Smooth muscle cell of the brain vasculature (primary cell): Measurements from ENCODE around the gene MAP3K4.
"Not testable (repeated sequence)": the region's sequence is repeated elsewhere in the genome, so short reads cannot be mapped to it uniquely, and the experiment has no call there.

Experiments used
- DNase-seq: peaks from one replicate; pipeline ENCODE4 v3.0.0-alpha.2; 2012; ENCODE audit warnings: low read depth, low spot score

The MAP3K4 gene

DNA sequence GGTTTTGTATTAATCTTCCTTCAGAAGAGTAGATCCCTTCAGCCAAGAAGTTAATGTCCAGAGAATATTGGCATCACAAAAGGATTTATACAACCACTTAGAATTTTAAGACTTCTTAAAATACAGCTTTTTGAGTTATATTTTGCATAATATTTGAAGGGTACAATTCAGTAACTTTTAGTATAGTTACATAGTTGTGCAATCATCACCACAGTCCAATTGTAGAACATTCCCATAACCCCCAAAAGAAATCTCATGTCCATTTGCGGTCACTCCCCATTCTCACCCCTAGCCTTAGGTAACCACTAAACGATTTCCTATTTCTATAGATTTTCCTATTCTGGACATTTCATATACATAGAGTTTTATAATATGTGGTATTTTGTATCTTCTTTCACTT lies 126.4 kb downstream of the MAP3K4 start:
- DNase-seq = no peak

DNA sequence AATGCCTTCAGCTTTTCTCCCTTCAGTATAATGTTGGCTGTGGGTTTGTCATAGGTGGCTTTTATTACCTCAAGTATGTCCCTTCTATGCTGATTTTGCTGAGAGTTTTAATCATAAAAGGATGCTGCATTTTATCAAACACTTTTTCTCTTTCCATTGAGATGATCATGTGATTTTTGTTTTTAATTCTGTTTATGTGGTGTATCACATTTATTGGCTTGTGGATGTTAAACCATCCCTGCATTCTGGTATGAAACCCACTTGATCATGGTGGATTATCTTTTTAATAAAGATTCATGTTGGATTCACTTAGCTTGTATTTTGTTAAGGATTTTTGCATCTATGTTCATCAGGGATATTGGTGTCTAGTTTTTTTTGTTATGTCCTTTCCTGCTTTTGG lies 131.8 kb downstream of the MAP3K4 start:
- not testable (repeated sequence) for DNase-seq

DNA sequence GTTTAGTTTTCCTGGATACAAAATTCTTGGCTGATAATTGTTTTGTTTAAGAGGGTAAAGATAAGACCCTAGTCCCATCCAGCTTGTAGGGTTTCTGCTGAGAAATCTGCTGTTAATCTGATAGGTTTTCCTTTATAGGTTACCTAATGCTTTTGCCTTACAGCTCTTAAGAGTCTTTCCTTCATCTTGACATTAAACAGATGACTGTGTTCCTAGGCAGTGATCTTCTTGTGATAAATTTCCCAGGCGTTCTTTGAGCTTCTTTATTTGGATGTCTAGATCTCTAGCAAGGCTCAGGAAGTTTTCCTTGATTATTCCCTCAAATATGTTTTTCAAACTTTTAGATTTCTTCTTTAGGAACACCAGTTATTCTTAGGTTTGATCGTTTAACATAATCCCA lies 134.0 kb downstream of the MAP3K4 start:
- no peak for DNase-seq

DNA sequence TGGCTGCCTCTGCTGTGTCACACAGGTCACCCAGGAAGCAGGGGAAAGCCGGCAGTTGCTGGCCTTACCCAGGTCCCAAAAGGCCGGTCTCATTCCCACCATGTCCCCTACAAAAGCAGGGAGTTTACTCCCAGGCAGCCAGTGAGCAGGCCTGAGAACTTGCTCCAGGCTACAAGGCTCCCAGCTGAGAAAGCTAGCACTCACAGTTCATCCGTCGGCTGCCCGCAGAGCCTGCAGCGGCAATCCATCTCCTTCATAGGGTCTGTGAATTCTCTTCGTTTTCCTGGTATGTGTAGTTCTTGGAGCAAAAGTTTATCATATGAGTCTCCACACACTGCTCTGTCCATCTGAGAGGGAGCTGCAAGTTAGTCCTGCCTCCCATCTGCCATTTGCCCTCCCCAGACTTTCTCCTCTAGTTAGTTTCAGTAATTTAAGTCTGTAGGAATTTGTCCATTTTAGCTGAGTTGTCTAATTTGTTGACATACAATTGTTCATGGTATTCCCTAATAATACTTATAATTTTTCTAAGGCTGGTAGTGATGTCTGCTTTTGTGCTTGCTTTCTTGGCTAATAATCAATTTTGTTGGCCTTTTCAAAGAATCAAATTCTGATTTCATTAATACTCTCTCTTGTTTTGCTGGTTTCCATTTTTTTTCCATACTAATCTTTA lies 135.6 kb downstream of the MAP3K4 start:
- DNase-seq = no peak

DNA sequence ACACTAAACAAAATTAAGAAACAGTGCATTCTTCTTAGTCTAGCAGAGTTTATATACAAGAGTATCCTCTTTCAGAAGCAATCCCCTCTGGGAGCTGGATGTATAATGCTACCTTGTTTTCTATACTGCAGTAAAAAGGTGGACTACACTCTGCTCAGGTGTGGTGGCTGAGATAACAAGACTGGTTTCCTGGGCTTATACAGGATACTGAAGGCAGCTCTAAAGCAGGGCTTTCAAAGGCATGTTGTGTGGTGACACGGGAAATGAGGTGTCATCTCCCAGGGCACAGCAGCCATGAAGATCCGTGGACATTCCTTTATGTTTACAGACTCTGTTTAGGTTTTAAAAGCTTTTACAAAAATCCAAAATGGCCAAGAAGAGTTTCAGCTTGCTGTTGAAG lies 136.7 kb downstream of the MAP3K4 start:
- no peak for DNase-seq

DNA sequence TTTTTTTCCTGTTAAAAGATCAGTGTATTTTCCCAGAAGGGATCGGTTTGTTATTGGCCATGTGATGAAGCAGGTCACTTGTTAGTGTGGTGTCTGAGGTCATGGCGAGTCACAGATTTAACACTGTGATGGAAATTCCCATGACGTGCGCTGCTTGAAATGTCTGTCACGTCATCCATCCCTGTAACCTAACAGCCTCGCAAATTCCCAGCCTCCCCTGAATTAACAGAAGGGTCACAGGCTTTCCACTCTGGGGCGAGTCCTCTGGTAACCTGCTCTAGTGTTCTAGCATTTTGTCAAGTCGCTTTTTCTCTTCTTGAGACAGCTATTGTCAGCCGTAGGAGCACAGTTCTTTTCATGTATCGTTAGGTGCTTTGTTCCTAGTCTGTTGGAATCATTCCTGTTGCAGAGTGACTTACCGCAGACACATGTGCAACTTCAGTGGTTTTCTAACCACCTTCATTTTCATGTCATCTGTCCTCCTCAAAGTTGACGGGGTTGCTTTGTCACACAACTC lies 137.2 kb downstream of the MAP3K4 start:
- no peak for DNase-seq

DNA sequence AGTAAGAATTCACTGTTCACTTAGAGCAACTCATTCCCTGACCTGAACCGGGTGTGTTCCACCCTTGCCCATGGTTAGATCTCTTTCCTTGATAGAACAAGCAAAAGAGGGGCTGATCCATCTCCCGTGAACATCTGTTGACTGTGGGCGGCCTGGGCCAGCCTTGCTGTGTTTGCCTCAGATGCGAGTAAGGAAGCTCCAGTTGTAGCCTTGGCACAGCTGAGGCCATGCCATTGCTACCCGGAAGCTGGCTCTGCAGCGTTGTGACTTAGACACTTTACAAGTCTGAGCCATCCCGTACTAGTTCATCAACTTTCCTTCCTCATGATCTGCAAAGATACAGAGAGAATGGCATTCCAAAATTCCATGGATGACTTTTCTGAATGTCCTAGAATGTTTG lies 139.0 kb downstream of the MAP3K4 start:
- DNase-seq = no peak

DNA sequence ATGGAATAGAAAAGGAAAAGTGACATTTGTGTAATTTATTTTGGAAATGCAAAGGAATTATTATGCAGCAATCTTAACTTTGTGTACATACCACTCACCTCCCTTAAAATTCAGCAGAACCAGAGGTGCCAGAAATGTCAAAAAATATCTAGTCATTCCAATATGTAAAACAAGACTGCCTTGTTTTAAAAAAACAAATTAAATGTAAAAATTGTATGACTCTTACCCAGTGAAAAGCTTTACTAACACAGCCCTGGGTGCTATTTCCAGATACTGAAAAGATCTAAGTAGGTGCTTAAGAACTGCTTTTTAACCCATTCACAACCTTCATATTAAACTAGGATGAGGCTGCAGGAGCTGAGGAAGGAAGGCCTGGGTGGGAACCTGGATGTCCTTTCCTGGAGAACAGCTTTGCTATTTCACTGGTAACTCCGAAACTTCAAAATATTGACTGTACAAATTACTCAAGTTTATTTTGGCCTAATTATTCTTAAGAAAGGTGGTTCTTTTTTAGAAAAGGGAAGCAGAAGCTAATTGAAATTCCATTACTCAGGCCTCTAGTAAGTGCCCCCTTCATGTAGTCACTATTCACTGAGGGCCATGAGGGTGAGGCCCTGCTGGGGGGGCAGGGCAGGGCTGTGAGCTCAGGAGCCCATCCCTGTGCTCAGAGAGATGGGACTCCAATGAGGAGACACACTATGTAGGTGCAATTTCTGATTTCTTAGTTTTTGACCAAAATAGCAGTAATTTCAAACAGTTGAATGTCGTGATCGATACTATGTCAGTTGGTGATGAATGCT lies 139.6 kb downstream of the MAP3K4 start:
- no peak for DNase-seq

DNA sequence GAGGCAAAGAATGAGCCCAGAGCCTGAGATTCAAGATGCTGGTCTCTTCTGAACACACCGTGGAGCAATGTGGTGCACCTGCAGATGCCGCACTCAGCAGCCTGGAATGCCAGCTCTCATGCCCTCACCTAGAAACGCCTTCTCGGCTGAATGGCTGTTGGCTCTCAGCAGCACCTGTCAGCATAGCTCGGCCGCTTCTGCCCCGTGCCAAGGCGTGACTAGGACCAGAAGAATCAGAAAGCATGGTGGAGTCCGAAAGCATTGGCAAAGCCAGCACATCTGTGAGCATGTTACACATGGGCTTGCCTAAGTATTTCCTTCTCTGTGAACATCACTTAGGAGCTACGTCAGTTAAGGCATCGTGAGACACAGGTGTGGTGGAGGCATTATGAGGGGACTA lies 140.8 kb downstream of the MAP3K4 start:
- DNase-seq = no peak

DNA sequence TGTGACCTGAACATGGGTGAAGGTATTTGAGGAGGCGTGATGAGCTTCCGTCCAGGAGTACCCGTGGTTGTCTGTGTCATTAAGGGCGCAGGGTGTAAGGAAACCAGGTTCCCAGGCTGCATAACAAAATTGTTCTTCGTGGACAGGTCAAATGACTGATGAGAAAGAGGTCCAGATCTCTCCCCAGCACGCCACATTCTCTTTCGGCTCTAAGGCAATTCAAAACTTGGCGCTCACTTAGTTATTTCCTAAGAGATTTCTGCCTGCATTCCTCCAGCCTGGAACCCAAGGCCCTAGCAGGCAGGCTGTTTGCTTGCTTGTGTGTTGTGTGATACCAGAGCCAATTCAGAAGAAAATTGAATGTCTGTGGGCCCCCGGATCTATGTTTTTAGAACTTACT lies 142.4 kb downstream of the MAP3K4 start:
- no peak for DNase-seq

DNA sequence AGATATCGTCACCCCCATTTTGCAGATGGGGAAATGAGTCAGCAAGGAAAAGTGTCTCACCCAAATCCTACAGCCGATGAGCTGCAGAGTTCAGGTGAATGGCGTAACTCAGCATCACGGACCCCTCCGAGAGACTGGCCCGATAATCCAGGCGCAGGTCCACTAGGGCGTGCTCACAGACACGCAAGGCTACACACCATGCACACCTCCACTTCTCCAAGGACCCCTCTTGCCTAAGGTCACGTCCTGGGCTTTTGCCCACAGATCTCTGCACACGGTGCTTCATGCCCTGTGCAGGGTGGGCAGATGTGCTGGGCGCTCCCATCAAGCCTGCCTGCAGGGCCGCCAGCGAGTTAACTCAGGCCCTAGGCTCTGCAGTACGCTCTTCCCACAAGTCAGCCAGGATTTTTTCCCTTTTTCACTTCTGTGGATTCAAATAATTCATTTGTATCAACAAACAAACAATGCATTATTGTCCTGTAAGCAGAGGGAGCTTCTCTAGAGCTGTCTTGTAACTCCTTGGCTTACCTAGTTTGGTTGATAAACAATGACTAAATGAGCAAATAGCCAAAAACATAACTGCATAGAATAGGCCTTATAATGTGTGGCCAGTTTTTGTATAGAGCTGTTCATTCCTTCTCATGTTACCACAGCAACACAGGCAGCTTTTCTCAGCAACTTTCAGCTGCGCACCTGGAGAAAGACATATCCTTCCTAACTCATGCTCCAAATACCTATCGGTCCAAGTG lies 143.2 kb downstream of the MAP3K4 start:
- no peak for DNase-seq

DNA sequence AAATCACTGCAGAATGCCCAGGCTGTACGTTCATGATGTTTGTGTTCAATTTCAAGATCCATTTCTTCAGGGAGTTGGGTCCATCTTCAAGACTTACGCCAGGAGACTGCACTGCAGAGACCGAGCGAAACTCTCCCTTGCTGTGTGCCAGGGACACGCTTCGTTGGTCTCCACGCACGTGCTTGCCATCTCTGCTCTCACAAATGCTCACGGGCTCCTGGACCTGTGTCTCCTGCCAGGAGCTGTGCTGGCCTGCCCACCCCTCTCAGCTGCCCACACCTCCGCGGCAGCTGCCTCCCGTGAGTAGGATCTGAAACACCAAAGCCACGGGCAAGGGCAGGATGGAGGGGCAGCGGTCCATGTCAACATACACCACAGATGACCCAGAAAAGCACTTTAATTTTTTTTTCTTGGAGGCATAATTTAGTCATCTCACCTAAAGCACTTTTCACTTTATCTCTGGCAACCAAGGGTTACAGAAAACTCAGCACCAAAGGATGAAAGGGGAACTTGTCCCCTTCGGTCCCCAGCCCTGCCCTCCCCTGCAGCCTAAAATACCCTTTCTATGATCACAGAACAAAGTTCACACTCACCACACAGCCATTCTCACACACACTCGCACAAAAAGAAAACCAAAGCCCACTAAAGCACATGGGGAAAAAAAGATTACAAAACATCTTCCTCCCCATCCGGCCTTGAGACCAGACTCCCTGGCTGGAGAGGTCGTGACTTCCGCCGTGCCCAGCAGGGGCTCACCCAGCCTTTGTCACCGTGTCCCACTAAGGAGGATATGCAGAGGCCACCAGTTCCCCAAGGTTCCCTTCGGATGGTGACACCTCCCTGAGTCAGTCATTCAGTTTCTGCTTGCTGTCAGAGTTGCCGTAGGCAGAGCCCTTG lies 144.4 kb downstream of the MAP3K4 start:
- no peak for DNase-seq

DNA sequence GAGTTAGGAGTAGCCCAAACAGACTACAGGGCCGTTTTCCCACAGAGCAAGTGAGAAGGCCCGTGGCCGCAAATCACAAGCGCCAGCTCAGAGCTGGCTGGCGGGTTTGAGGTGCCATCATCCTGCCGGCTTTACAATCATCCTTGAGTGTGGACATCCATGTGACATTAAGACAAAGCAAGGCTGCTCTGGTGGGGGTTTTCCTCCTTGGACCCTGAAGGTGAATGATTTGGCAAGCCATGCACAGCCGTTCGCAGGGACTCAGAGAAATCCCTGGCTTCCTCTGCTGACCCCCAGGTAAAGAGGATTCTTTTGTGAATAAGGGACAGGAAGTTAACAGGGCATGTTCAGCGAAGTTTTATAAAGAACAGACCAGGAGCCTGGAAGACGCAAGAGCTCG lies 145.1 kb downstream of the MAP3K4 start:
- DNase-seq = no peak

DNA sequence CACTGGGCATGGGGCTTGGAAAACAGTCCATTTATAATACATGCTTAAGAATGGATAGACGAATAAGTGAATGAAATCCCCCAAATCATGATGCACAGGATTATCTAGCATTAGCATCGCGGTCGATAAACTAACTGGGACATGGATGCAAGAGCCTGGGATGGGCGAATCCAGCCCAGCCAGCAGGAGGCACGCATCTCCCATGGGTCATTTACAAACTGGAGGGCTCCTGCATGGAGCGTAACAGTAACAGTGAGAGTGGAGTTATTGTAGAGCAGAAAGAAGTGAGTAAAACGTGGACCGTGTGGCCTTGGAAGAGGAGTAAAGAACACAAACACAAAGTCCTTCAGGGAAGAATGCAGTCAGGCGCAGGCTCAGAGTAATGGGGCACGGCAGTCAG lies 145.8 kb downstream of the MAP3K4 start:
- DNase-seq = no peak

DNA sequence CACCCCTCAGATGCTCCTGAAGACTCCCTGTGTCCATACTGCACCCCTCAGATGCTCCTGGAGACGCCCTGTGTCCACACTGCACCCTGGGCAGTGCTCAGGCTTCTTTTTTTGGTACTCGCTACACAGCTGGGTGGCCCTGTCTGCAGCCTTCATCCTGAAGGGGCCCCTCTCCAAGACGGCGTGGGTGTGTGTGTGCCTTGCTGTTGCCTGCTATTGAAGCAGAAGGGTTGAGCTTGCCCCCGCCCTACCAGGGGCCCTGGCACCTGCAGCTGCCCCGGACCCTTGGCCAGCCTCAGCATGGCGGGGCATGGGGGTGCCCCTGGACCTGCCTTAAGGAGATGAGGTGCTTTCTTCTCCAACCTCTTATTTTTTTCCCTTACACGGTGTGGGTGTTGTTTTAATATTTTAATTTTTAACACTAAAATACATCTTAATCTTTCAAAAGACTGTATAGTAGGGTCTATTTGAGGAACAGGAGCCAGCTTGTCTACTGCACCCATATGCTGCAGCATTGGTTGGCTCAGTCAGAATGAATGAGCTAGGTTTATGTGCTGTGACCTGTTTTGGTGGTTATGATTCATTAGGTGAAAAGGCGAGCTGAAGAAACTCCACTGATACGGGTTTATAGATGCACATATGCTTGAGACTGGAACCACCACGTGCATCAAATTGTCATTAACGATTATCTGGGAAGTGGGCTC lies 146.4 kb downstream of the MAP3K4 start:
- no peak for DNase-seq

DNA sequence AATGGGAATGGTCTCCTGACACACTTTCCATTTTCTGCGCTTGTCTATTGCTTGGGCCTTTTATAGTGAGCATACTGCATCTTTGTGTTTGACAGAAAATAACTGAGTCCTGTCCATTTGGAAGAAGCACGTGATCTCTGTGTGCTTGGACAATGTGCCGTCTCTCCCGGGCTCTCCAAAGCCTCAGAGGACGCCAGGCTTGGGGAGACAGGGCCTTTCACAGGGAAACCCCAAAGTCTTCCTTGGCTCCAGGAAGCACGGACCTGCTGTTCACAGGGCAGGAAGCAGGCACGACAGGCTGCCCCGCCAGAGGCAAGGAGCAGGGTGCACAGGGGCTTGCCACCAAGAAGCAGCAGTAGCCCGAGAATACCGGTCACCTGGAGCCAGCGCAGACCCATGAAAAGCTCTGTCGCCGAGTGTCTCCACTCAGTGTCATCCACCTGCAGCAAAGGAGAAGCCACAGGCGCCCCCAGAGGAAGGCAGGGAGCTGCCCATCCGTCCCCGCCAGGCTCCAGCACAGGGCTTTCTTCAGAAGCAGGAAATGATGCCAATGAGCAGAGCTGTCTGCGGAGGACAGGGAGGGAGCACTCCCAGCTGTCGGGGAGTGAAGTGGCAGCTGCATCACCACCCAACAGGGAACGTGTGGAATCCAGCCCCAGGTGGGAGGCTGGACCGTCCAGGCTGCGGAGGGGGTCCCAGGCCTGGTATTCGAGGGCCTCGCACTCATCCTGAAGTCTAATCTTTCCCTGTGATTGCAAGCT lies 147.2 kb downstream of the MAP3K4 start:
- no peak for DNase-seq

DNA sequence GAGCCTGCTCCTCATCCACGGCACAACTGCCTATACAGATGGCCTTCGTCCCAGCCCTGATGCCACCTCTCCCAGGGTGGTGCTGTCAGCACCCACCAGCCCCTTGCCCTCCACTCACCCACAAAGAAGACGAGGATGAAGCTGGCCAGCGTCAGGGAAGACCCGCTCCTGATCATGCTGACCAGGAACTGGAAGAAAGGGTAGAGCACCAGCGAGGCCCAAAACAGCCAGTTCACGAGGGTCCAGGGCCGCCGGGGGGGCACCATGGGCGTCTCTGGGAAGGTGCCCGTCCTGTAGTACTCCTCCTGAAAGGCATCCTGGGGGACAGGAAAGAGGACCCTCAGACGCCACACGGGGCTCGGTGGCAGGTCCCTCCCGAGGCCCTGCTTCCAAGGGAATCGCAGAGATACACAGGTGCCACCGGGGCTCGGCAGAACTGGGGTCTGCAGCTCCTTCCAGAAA lies 147.8 kb downstream of the MAP3K4 start:
- DNase-seq = no peak

DNA sequence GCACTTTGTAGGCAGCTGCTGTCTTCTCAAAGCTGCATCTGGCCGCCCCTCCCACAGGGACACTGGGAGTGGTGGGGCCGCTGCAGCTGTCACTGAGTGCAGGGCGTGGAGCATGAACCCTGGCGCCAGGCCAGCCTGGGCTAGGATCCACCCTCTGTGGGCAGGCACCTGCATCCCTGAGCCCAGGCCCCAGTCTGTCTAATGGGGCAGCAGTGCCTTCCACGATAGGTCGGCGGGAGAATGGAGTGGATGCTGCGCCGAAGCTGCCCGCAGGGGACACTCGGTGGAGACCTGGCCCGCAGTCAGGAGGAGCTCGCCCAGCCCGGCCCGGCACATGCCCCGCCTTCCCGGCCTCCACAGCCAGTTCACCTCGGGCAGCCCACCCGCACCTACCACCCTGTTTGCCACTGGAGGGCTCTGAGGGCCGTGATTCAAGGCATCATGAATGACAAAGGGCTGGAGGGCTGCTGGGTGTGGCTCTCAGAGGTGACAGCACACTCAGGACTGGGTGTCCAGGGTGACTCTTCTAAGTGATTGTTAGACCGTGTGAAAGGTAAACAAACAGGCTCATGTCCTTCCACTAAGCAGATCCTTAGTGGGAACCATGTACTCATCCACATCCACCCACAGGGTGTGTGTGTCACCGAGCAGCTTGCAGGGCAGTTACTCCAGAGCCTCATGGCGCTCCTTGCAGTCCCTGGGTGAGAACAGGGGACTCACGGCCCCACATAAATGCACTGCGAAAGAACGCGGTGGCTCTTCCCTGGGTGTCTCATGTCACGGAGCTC lies 148.4 kb downstream of the MAP3K4 start:
- no peak for DNase-seq

DNA sequence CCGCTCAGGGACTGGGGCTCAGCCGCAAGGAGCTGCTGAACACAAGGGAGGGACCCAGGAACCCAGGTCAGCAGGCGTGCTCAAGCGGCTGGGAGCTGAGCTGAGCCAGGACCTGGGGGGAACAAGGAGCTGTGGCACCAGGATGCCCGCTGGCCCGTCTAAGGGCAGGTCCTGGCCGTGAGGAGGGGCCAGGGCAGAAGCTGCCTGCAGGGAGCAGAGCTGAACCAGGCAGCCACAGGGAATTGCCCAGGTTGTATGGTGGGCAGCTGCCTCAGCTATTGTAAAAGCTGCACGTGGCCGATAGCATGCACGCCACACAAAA lies 148.9 kb downstream of the MAP3K4 start:
- no peak for DNase-seq
